ENCODE measurements around the gene TEX9. TPM values are rescaled to one million over a fixed set of nuclear protein-coding genes. Genes with fewer than 3 reads are reported as not detected.

TEX9 gene
- total RNA-seq, 2 donors from 2014 or later = 1.1 to 1.5 TPM

- ATAC-seq (no peak), DNase-seq (no peak)
- intact Hi-C loops (cut with DNase I) = no loop called here
Observed at GRCh38 chr15:56425976-56426375, 60.8 kb downstream of the TEX9 start.

- no peak for DNase-seq
- no peak for ATAC-seq
- intact Hi-C loops (cut with DNase I) = no loop called here
Observed at GRCh38 chr15:56428821-56429458, 63.7 kb downstream of the TEX9 start.

DNA sequence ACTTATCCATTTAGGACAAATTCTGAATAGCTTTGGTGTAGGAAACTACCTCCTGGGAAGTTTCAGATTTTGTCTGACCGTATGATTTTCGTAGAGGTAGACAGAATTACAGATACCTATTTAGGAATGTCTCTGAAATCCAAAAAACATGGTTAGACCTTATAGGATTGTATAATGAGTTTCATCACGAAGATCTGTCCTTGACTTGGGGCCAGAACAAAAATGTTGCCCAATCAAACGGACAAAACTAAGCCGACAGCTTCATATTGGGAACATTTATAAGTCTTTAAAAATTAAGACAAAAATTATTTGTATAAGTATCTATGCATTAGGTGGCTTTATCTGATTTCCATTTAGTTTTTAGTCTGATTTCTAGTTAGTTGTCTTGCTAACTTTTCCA is 67.1 kb downstream of the TEX9 start:
- no peak for ATAC-seq
- intact Hi-C loops (cut with DNase I) = no loop called here

DNA sequence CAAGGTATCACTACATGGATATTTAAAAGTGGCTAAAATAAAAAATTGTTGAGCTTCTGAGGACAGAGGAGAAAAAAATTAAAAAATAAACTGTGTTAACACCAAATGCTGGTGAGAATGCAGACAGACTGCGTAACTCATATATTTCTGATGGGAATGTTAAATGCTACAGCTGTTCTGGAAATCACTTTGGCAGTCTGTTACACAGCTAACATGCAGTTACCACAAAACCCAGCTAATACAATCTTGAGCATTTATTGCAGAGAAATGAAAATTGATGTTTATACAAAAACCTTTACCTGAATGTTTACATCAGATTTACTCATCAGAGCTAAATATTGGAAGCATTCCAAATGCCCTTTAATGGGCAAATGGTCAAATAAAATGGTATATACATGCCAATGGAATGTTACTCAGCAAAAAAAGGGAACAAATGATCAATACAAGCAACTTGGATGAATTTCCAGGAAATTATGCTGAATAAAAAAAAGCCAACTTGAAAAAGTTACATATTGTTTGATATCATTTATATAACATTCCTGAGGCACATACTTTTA is 75.1 kb downstream of the TEX9 start:
- no peak for ATAC-seq
- intact Hi-C loops (cut with DNase I) = no loop called here

More for the DNA sequence above, 67.1 kb downstream of the TEX9 start:
- no peak for DNase-seq

DNA sequence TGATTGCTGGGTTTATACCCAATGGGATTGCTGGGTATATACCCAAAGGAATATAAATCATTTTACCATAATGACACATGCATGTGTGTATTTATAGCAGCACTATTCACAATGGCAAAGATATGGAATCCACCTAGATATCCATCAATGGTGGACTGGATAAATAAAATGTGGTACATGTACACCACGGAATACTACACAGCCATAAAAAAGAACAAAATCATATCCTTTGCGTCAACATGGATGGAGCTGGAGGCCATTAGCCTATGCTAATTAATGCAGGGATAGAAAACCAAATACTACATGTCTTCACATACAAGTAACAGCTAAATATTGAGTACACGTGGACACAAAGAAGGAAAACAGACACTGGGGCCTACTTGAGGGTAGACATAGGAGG is 77.1 kb downstream of the TEX9 start:
- ATAC-seq (no peak), DNase-seq (no peak)
- intact Hi-C loops (cut with DNase I) = no loop called here

More for the DNA sequence above, 75.1 kb downstream of the TEX9 start:
- DNase-seq = no peak

DNA sequence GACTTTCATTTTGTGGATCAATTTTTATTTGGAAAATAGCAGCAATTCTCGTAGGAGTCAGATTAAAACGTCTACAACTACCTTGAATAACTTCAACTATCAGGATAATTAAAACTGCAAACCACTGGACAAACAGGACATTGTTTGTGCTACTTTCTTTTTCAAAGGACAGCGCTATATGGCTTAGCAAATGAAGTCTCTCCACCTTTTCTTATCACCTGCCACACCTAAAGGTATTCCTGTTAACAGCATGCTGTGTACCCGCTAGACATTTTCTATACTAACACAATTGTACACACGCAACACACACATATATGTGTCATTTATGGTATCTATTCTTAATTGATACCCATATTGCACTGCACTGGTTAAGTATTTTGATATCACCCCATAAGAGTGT is 80.5 kb downstream of the TEX9 start:
- intact Hi-C loops (cut with DNase I) = no loop called here
- ATAC-seq (no peak), DNase-seq (no peak)

DNA sequence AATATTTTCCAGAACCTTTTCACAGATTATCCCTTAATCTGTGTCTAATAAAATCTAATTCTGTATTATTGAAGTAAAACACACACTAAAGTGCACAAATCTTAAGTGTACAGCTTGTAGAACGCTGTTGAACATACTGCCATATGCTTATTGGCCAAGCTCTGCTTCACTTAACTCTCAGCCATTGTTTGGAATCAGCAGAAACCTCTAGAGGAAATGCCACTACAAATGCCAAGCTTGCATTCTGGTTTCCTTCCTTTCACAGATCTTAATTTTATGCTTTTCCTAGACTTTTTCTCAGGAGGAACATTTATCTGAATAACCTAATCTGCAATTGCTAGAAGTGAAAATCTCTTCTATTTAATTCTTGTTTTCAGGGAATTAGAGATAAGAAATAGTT is 89.6 kb downstream of the TEX9 start:
- intact Hi-C loops (cut with DNase I) = no loop called here
- no peak for DNase-seq
- no peak for ATAC-seq

DNA sequence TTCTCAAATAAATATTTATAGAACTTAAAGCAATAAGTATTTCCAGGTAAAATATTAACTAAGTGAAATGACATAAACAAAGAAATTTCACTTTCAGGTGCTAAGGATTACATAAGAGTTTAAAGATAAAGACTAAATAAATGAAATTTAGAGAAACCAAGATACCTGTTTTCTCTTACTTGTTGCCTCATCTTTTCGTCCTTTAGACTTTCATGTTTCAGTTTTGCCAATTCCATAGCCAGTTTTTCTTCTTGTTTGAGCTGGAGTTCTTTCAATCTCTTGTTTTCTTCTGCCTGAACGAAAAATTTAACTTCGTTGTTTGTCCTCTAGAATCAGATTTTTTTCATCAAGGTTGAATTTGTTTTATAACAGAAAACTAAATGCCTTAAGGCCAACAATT is 91.0 kb downstream of the TEX9 start:
- DNase-seq (no peak), ATAC-seq (no peak)
- intact Hi-C loops (cut with DNase I) = no loop called here

DNA sequence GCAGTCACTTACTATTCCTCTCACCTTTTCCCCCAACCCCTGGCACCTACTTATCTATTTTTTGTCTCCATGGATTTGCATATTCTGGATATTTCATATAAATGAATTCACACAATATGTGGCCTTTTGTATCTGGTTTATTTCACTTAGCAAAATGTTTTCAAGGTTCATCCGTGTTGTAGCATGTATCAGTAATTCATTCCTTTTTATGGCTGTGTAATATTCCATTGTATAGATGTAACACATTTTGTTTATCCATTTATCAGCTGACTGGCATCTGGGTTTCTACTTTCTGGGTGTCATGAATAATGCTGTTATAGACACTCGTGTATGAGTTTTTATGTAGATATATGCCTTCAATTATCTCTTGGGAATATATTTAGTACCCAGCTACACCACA is 93.9 kb downstream of the TEX9 start:
- DNase-seq (no peak), ATAC-seq (no peak)
- intact Hi-C loops (cut with DNase I) = no loop called here

DNA sequence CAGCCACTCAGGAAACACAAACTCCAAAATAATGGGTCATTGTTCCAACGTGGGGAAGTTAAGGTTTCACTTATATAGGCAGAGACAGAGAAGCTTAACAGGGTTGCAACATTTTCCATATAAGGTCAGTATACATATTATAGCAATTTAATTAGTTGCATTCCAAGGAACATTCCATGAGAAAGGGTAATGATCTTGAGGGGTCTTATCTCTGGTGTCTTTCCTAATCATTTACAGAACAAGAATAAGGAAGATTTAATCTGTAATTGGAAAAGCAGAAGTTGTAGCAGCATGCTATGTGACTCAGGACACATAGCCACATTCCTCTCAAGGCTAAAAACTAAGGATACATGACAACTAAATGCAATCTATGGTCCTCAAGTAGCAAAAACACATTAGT is 94.8 kb downstream of the TEX9 start:
- ATAC-seq (no peak), DNase-seq (no peak)
- intact Hi-C loops (cut with DNase I) = no loop called here

DNA sequence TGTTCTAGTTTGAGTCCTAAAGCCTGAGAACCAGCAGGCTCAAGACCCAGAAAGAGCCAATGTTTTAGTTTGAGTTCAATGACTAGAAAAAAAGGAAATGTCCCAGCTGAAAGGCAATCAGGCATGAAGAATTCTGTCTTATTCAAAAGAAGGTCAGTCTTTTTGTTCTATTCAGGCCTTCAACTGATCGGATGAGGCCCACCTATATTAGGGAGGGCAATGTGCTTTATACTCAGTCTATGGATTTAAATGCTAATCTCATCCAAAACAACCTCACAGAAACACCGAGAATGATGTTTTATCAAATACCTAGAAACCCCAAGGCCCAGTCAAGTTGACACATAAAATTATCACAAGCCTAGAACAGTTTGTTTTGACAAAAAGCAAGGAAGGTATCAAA is 95.7 kb downstream of the TEX9 start:
- DNase-seq = no peak
- no peak for ATAC-seq
- intact Hi-C loops (cut with DNase I) = no loop called here

GRCh38 chr15:56464893-56465520 is 99.8 kb downstream of the TEX9 start, which contains the start of gene MNS1:
Gene MNS1 (minus strand): TSS chr15:56465137. CDS start chr15:56464972, 165 bp downstream.
- DNase-seq (peak; percentile 91), ATAC-seq (peak; percentile 100)
- intact Hi-C loops (cut with DNase I) = no loop called here

DNA sequence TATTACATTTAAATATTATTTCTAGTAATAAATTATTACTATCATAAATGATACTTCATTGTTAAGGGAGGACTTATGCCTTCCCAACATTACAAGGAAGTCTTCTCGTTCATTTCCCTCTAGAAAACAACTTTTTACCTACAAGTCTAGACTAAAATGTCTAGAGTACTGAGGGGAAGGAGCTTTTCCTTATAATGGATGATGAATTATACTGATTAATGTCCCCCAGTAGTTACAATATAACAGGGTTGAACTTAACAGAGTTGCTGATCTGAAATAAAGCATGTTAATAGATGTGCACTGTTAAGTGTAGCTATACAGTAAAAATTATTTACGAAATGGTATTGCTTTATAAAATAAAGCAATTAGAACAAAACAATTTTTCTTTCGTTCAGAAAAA is 102.4 kb downstream of the TEX9 start:
- ATAC-seq = no peak
- no peak for DNase-seq

GRCh38 chr15:56468401-56468800 is 103.2 kb downstream of the TEX9 start:
- ATAC-seq (no peak), DNase-seq (no peak)
- intact Hi-C loops (cut with DNase I) = no loop called here

More for the DNA sequence above, 102.4 kb downstream of the TEX9 start:
- intact Hi-C loops (cut with DNase I) = no loop called here

DNA sequence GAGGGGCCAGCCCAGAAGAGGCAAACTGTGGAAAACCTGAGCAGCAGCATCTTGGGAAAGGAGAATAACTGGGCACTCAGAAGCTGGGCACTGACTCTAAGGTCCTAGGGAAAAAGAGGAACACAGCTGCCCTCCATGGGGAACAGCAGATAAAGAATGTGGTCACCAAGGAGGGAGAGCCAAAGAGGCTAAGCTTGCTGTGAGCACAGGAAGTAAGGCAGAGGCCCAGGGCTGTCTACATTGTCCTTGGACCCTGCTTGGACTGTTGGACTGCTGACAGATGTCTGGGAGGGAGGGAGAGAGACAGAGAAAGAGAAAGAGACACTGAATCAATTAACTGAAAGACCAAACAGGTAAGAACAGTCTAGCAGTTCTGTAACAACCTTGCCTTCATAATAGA is 104.3 kb downstream of the TEX9 start:
- intact Hi-C loops (cut with DNase I) = no loop called here
- no peak for DNase-seq
- peak in 1 of 2 donors; percentile 14 for ATAC-seq

- intact Hi-C loops (cut with DNase I) = no loop called here
- ATAC-seq (no peak), DNase-seq (no peak)
Observed at GRCh38 chr15:56471440-56472069, 106.3 kb downstream of the TEX9 start.

DNA sequence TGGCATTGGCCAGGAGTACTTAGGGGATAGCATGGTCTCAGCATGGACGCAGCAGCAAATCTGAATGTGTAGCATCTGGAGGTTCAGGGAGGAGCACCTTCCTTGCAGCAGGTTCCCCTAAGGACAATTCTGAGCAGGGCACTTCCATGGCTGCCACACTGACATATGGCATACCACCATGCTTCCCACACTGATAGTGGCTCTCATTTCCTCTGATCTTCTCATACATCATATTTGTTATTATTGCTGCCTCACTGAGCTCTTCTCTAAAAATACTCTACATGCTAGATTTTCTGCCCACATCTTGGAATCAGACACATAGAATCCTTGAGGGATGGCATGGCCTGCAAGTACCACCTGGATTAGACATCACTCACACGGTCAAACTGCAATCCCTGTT is 107.1 kb downstream of the TEX9 start:
- intact Hi-C loops (cut with DNase I) = no loop called here
- no peak for DNase-seq
- ATAC-seq = no peak

DNA sequence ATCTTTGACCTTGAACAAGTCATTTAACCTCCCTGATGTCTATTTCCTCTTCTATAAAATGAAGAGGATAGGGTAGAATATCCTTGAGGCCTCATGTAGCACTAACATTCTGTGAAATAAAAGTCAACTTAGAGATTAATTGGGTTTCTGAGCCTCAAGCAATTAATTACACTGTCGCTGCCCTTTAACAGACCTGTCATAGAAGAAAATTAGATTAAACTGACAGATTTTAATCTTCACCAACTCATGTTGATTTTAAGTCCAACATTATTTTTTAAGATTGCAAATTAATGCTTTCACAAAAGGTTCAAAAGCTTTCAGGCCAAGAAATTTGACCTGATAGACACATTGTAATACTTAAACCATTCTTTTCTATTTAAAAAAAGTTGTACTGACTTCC is 107.8 kb downstream of the TEX9 start:
- intact Hi-C loops (cut with DNase I) = no loop called here
- DNase-seq = no peak
- no peak for ATAC-seq

DNA sequence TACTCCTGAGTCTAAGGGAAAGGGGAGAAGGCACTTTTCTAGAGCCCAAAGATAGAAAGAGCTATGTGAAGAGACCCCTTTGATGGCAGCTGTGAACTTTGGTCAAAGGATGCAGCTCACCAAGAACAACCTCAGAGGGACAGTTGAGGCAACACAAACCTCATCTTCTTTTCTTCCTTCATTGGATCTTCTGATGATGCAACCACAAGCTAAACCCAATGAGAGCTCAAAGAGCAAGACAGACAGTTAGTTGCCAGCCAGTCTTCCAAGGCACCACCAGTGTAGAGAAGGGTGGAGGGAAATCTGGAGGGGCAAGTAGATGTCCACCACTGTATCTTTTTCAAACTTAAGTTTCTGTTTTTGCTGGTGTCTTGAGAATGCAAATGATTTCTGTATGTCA is 110.1 kb downstream of the TEX9 start:
- no peak for DNase-seq
- intact Hi-C loops (cut with DNase I) = no loop called here
- ATAC-seq = no peak
